ENCODE measurements around the gene ZNF367.
A peak's percentile ranks its signal among the peaks of the same experiment; 100 is the strongest.

Gene ZNF367

GRCh38 chr9:96436456-96437126 is 18.4 kb upstream of the ZNF367 start:
- no peak for DNase-seq (ENCODE audit: low spot score)

- no peak for DNase-seq (ENCODE audit: low spot score)
These were observed 17.9 kb upstream of the ZNF367 start for GRCh38 chr9:96436063-96436455.

DNA sequence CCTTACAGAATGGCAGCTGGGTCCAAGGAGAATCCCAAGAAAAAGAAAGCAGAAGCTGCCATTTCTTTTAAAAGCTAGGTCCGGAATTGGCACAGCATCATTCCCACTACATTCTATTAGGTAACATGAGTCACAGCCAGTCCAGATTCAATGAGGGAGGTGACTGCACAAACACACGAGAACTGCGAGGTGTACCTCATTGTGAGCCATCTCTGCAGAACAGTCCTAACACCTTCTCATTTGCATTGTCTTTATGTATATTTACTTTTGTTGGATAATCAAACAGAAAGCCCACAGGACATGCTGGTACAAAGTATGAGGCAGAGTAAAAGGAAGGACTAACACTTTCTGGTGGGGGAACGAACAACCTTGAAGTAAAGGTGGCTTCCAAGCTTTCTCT is 17.2 kb upstream of the ZNF367 start:
- DNase-seq (ENCODE audit: low spot score), result no peak

GRCh38 chr9:96430377-96430776 is 12.2 kb upstream of the ZNF367 start:
- no peak for DNase-seq (ENCODE audit: low spot score)

- DNase-seq (ENCODE audit: low spot score), result no peak
These were observed 11.6 kb upstream of the ZNF367 start for GRCh38 chr9:96429732-96430131.

- DNase-seq (ENCODE audit: low spot score), result no peak
These were observed 7.5 kb upstream of the ZNF367 start for GRCh38 chr9:96425500-96426169.

GRCh38 chr9:96423985-96424336 is 5.8 kb upstream of the ZNF367 start:
- no peak for DNase-seq (ENCODE audit: low spot score)

GRCh38 chr9:96423322-96423984 is 5.3 kb upstream of the ZNF367 start:
- peak; percentile 58 for DNase-seq (ENCODE audit: low spot score)

DNA sequence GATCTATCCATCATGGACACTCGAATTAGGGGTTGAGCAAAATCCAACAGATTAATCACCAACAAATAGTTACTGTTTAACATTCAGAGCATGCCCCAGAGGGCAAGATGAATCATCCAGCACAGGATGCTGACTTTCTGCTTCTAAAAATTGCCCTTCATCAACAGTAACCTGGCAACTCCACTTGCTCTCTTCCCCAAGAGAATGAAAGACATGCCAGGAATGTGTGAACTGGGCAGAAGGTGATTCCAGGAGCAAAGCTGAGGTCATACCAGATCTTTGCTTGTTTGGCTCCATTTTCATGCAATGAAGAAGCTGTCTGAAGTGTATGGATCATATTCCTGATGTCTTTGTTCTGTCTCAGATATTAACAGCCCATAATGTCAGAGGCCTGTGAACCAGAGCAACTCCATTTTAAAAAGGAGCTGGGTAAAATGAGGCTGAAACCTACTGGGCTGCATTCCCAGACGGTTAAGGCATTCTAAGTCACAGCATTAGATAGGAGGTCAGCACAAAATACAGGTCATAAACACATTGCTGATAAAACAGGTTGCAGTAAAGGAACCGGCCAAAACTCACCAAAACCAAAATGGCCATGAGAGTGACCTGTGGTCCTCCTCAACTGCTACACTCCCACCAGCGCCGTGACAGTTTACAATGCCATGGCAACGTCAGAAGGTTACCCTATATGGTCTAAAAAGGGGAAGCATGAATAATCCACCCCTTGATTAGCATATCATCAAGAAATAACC is 2.5 kb upstream of the ZNF367 start:
- peak; percentile 88 for DNase-seq (ENCODE audit: low spot score)

DNA sequence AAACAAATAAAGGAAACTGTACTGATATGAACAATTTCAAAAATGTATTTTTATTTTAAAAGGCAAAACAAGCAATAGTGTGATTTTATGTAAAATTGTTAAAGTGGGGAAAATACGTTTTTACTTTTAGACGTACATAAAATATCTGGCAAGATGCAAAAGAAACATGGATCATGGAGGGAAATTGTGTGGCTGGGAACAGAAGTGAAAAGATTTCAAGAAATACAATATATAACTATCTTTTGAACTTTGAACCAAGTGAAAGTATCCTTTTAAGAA is 1.5 kb upstream of the ZNF367 start:
- DNase-seq (ENCODE audit: low spot score), result peak; percentile 21

GRCh38 chr9:96418920-96419690 is 935 bp upstream of the ZNF367 start:
- DNase-seq (ENCODE audit: low spot score), result peak; percentile 64

DNA sequence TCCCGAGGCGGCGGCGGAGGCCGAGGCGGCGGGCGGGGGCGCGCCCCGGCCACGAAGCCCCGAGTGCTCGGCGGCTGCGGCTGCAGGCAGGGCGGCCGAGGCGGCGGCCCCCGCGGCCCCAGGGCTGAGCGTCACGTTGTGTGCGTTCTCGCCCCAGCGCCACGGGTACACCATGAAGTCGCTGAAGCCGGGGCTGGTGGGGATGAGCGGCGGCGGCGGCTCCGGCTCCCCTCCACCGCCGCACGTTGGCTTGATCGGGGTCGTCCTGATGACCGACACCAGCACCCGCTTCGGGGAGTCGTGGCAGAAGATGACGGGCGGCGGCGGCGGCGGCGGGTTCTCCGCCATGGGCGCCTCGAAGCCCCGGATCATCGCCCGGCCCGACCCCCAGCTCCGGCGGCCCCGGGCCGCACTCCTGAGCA is 498 bp downstream of the ZNF367 start:
- DNase-seq (ENCODE audit: low spot score), result no peak

- peak; percentile 85 for DNase-seq (ENCODE audit: low spot score)
These were observed 1.1 kb downstream of the ZNF367 start for GRCh38 chr9:96417051-96417586.

- DNase-seq (ENCODE audit: low spot score), result no peak
These were observed 4.6 kb downstream of the ZNF367 start for GRCh38 chr9:96413302-96414221.

- no peak for DNase-seq (ENCODE audit: low spot score)
These were observed 5.8 kb downstream of the ZNF367 start for GRCh38 chr9:96412174-96412913.

DNA sequence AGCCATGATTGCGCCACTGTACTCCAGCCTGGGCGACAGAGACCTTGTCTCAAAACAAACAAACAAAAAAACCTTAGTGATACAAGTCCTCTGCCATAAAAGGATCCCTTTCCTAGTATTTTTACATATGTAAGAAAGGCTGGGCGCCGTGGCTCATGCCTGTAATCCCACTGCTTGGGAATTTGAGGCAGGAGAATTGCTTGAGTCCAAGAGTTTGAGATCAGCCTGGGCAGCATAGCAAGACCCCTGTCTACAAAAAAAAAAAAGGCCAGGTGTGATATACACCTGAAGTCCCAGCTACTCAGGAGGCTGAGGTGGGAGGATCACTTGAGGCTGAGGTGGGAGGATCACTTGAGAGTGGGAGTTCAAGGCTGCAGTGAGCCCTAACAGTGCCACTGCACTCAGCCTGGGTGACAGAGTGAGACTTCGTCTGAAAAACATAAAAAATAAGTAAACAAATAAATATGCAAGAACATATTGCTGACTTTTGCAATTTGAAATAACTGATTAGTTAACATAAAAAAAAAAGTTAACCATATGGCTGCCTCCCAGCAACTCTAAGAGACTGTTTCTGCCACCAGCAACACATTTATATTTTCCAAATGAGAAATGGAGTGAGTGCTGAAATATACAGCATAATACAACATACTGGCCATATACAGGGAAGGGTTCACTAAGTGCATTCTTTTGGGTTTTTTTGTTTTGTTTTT is 6.9 kb downstream of the ZNF367 start:
- DNase-seq (ENCODE audit: low spot score), result no peak

- no peak for DNase-seq (ENCODE audit: low spot score)
These were observed 9.5 kb downstream of the ZNF367 start for GRCh38 chr9:96408409-96409280.

- DNase-seq (ENCODE audit: low spot score), result no peak
These were observed 17.8 kb downstream of the ZNF367 start for GRCh38 chr9:96400132-96400910.
